Caco-2 (cell line): ENCODE results near the gene MEA1. TPM values are rescaled to one million over a fixed set of nuclear protein-coding genes. Genes with fewer than 3 reads are reported as not detected.

Experiments
- Bru-seq: library from RNA; stranded (reverse); fragments of 400-500 nt; gene quantifications from one replicate; lab custom pipeline; 2021; lab: Mats Ljungman, UMichigan
- BruChase-seq, 2 experiments: library from RNA; stranded (reverse); fragments of 400-500 nt; gene quantifications; one replicate each; lab custom pipeline; 2021; lab: Mats Ljungman, UMichigan
- BruUV-seq: library from RNA; stranded (reverse); fragments of 400-500 nt; replicated peaks from 2 replicates; lab custom pipeline; 2021; lab: Mats Ljungman, UMichigan
- CTCF ChIA-PET: fragments of 300-600 bp; sonication (Branson Sonifier 250); formaldehyde crosslinking; loops from one replicate; lab custom pipeline; 2022; ENCODE audit warnings: antibody characterized with exemption; lab: Charles Lee
- POLR2A ChIA-PET: fragments of 300-600 bp; sonication (Branson Sonifier 250); formaldehyde crosslinking; loops from one replicate; lab custom pipeline; 2022; ENCODE audit warnings: antibody characterized with exemption; lab: Charles Lee
- DNase-seq, 2 experiments: peaks; one replicate each; pipeline versions ENCODE4 v3.0.0 to v3.0.0-alpha.2; 2020 to 2022
- H3K27me3 ChIP-seq: replicated peaks from 2 replicates; pipeline ENCODE4 v1.6.0; 2011; ENCODE audit warnings: low read length; ENCODE audit not compliant: control insufficient read depth, insufficient read depth
- H3K36me3 ChIP-seq: 2 replicates; pipeline ENCODE4 v1.5.1; 2011; ENCODE audit warnings: low read length; ENCODE audit not compliant: control insufficient read depth, insufficient read depth
- H3K4me1 ChIP-seq: fragments of 250-450 bp; sonication (Bioruptor Pico); 2 replicates; pipeline ENCODE4 v1.5.1; 2020; ENCODE audit warnings: mild to moderate bottlenecking
- H3K4me3 ChIP-seq: 2 replicates; pipeline ENCODE4 v1.5.1; 2011; ENCODE audit warnings: low read depth, mild to moderate bottlenecking, control low read depth, low read length
- H3K9me3 ChIP-seq: fragments of 250-450 bp; sonication (Bioruptor Pico); 2 replicates; pipeline ENCODE4 v1.5.1; 2020; ENCODE audit warnings: mild to moderate bottlenecking, moderate library complexity
- H3K27ac Mint-ChIP-seq: one replicate; pipeline ENCODE4 v1.8.0; 2022; ENCODE audit warnings: mixed read lengths; ENCODE audit not compliant: unreplicated experiment
- H3K27me3 Mint-ChIP-seq: one replicate; pipeline ENCODE4 v1.8.0; 2022; ENCODE audit warnings: mixed read lengths; ENCODE audit not compliant: insufficient read depth, unreplicated experiment
- H3K36me3 Mint-ChIP-seq: one replicate; pipeline ENCODE4 v1.8.0; 2022; ENCODE audit warnings: mild to moderate bottlenecking, mixed read lengths; ENCODE audit not compliant: insufficient read depth, unreplicated experiment
- H3K4me1 Mint-ChIP-seq: one replicate; pipeline ENCODE4 v1.8.0; 2022; ENCODE audit warnings: low read depth, mixed read lengths; ENCODE audit not compliant: unreplicated experiment
- H3K4me3 Mint-ChIP-seq: one replicate; pipeline ENCODE4 v1.8.0; 2022; ENCODE audit warnings: mild to moderate bottlenecking, moderate library complexity, mixed read lengths; ENCODE audit not compliant: unreplicated experiment
- H3K9me3 Mint-ChIP-seq: one replicate; pipeline ENCODE4 v1.8.0; 2022; ENCODE audit warnings: mixed read lengths; ENCODE audit not compliant: unreplicated experiment
- intact Hi-C: fragments of 100-400 bp; cut with micrococcal nuclease; formaldehyde crosslinking; loops from one replicate; pipeline ENCODE4 v1.10.0; 2022; ENCODE audit not compliant: unreplicated experiment
- long read RNA-seq: library from polyadenylated mRNA; stranded (forward); transcript quantifications from one replicate; pipeline ENCODE4 v2.0.0, GENCODE V29; 2022
- total RNA-seq: library from RNA; stranded (reverse); gene quantifications from 2 replicates; pipeline ENCODE4 v1.2.3, GENCODE V29; 2022
- TF ChIP-seq, protein P1 (sequence below), 2 experiments: fragments of 200-600 bp in 1 of 2; IDR thresholded peaks; 1 replicate in 1 of 2; 2 replicates in 1 of 2; pipeline versions ENCODE4 v1.5.1 to v1.8.0; 2011 to 2022; ENCODE audit warnings: antibody characterized with exemption in 1 of 2, control low read depth in 1 of 2, inconsistent platforms in 1 of 2, low read depth in 1 of 2, low read length in 1 of 2, mild to moderate bottlenecking in 1 of 2, moderate library complexity in 1 of 2; ENCODE audit not compliant: insufficient read depth in 1 of 2, severe bottlenecking in 1 of 2, unreplicated experiment in 1 of 2

MEA1 gene
- total RNA-seq (60.3 and 62.3 TPM in 2 replicates), Bru-seq, nascent RNA (percentile 62 among the genes with signal in this experiment), BruChase-seq, experiment 1, labeled RNA remaining after a 2-hour chase (percentile 70 among the genes with signal in this experiment), BruChase-seq, experiment 2, labeled RNA remaining after a 6-hour chase (percentile 80 among the genes with signal in this experiment)
- long read RNA-seq, transcript MEA1-204 (4 exons, 1,004 nt): major isoform, 65 of 83 reads
- long read RNA-seq, transcript MEA1-202 (3 exons, 2,152 nt): minor isoform, 11 of 83 reads
- long read RNA-seq, transcript MEA1-201 (4 exons, 1,089 nt): minor isoform, 7 of 83 reads
- long read RNA-seq, partial matches to known transcripts: 0 of 83 reads
- long read RNA-seq, other reads (novel, unspliced or antisense): 0 of 83 reads

DNA sequence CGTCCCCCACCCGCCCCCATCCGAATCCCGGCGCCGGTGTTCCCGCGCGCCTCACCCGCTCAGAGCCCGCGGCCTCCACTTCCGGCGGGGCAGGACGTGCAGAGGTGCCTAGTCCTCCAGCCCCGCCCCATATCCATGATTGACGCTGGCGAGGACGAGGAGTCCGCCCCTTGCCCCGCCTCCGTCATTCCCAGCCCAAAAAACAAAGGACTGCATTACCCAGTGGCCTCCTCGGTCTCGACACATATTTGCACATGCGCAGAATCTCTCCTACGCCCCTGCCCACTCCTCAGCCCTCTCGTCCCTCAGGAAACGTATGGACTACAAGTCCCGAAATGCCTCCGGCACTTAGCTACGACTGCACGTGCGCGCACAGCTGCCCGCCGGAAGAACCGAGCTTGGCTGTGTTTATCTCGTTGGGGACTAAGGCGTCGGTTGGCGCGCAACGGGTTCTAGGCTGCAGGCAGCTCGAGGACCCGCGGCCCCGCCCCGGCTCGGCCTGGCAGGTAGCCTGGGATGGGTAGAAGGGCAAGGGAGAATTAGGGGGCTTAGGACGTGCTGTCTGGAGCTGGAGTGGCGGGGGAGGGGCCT, at the start of gene MEA1, which contains the start of gene KLHDC3:
MEA1 (minus strand) TSS at position 104 of the 591 bp plus-strand sequence. CDS start 133 bp downstream, outside the sequence.
KLHDC3 (plus strand) TSS at position 407 of the 591 bp plus-strand sequence. CDS start 2,944 bp downstream, outside the sequence.
- CTCF ChIA-PET: interaction anchor here (0.7 to 2.0 kb wide), 5 partner anchors 18 to 158 kb away, joined by 3 to 7 read pairs (median 3); partner anchors contain the start of gene PEX6
- intact Hi-C loops: loop anchor here (1.0 kb wide), 1 partner anchor 46 kb away; no protein-coding TSS in a partner anchor
- Histone ChIP-seq H3K27me3 (no peaks in the 10 kb centered on the region), H3K36me3 (no peaks in the 10 kb centered on the region; the same call in 1 of the 2 replicates), H3K4me1 (0 out of 2 replicates have a peak, but pooled peaks cover 4% of the 10 kb centered on the region), H3K9me3 (no peaks in the 10 kb centered on the region), H3K4me3 (peak within 1 kb of the TSS; percentile 68)
- no TSS peak for BruUV-seq
- DNase-seq: peak; percentile 99
- Mint-ChIP-seq H3K36me3 (peaks cover 44% of the 10 kb centered on the region), H3K27me3 (no peaks in the 10 kb centered on the region), H3K27ac (peak within 1 kb of the TSS; percentile 80), H3K4me1 (peaks cover 21% of the 10 kb centered on the region), H3K4me3 (peak within 1 kb of the TSS; percentile 89), H3K9me3 (no peaks in the 10 kb centered on the region)
- POLR2A ChIA-PET: interaction anchor here (0.5 to 2.2 kb wide), 16 partner anchors 8 to 1374 kb away, joined by 3 to 24 read pairs (median 4); partner anchors contain the start of genes BICRAL, CNPY3, CUL7 and KLC4
- TF ChIP-seq, protein P1, sequence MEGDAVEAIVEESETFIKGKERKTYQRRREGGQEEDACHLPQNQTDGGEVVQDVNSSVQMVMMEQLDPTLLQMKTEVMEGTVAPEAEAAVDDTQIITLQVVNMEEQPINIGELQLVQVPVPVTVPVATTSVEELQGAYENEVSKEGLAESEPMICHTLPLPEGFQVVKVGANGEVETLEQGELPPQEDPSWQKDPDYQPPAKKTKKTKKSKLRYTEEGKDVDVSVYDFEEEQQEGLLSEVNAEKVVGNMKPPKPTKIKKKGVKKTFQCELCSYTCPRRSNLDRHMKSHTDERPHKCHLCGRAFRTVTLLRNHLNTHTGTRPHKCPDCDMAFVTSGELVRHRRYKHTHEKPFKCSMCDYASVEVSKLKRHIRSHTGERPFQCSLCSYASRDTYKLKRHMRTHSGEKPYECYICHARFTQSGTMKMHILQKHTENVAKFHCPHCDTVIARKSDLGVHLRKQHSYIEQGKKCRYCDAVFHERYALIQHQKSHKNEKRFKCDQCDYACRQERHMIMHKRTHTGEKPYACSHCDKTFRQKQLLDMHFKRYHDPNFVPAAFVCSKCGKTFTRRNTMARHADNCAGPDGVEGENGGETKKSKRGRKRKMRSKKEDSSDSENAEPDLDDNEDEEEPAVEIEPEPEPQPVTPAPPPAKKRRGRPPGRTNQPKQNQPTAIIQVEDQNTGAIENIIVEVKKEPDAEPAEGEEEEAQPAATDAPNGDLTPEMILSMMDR (IDR thresholded peaks at IDR 0.05; ENCODE audit: insufficient read depth in 1 of 2, low read depth in 1 of 2, low read length in 1 of 2, severe bottlenecking in 1 of 2, unreplicated experiment in 1 of 2): no peak

GRCh38 chr6:43062818-43063217, 49.1 kb upstream of the MEA1 start:
- Mint-ChIP-seq H3K4me3 (no peak overlapping the region), H3K27ac (no peak overlapping the region), H3K9me3 (no peaks in the 10 kb centered on the region), H3K4me1 (peaks cover 27% of the 10 kb centered on the region), H3K36me3 (peaks cover 37% of the 10 kb centered on the region), H3K27me3 (no peaks in the 10 kb centered on the region)
- Histone ChIP-seq H3K4me3 (no peak overlapping the region), H3K4me1 (peaks cover 19% of the 10 kb centered on the region), H3K27me3 (no peaks in the 10 kb centered on the region), H3K36me3 (peaks cover 6% of the 10 kb centered on the region), H3K9me3 (no peaks in the 10 kb centered on the region)
- intact Hi-C loops: no loop called here
- POLR2A ChIA-PET: no interaction called here
- DNase-seq: no peak
- no TSS peak for BruUV-seq
- TF ChIP-seq, protein P1 (IDR thresholded peaks at IDR 0.05; ENCODE audit: insufficient read depth in 1 of 2, low read depth in 1 of 2, low read length in 1 of 2, severe bottlenecking in 1 of 2, unreplicated experiment in 1 of 2): no peak
- CTCF ChIA-PET: no interaction called here

DNA sequence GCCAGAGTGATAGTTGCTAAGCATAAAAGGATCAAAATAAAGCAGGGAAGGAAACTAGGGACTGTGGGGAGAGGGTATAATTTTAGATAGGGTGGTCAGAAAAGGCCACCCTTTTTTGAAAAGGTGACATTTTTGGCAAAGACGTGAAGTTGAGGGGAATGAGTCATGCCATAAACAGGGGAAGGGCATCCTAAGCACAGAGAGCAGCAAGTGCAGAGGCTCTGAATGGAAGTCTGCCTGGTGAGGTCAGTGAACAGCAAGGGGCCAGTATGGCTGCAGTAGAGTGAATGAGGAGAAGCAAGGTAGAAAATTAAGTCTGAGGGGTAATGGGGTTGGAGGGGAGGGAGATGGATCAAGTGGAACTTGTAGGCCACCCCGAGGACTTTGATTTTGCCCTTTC, 48.1 kb upstream of the MEA1 start:
- H3K4me3 ChIP-seq: no peak overlapping the region
- H3K4me1 ChIP-seq: peaks cover 19% of the 10 kb centered on the region
- no peaks in the 10 kb centered on the region for H3K9me3 ChIP-seq
- Mint-ChIP-seq H3K9me3 (no peaks in the 10 kb centered on the region), H3K27me3 (no peaks in the 10 kb centered on the region), H3K36me3 (peaks cover 40% of the 10 kb centered on the region), H3K27ac (peak overlapping the region; percentile 82), H3K4me1 (peaks cover 27% of the 10 kb centered on the region), H3K4me3 (peak overlapping the region; percentile 88)
- H3K36me3 ChIP-seq: peaks cover 6% of the 10 kb centered on the region
- CTCF ChIA-PET: no interaction called here
- POLR2A ChIA-PET: no interaction called here
- H3K27me3 ChIP-seq: no peaks in the 10 kb centered on the region
- no TSS peak for BruUV-seq
- no peak for DNase-seq
- TF ChIP-seq, protein P1 (IDR thresholded peaks at IDR 0.05; ENCODE audit: insufficient read depth in 1 of 2, low read depth in 1 of 2, low read length in 1 of 2, severe bottlenecking in 1 of 2, unreplicated experiment in 1 of 2): no peak
- intact Hi-C loops: no loop called here
